ENCODE measurements around the gene ADAM23.

Gene ADAM23

GRCh38 chr2:206619011-206619410 lies 175.7 kb downstream of the ADAM23 start:
- Histone ChIP-seq H3K27ac (no peak overlapping the region), H3K4me3 (no peak overlapping the region)
- DNase-seq (ENCODE audit: low spot score), result no peak
- TF ChIP-seq CTCF (IDR thresholded peaks at IDR 0.05), result no peak

GRCh38 chr2:206626108-206626507 lies 182.8 kb downstream of the ADAM23 start:
- no peak overlapping the region for H3K4me3 ChIP-seq
- no peak overlapping the region for H3K27ac ChIP-seq
- DNase-seq (ENCODE audit: low spot score), result no peak
- no peak for TF ChIP-seq CTCF (IDR thresholded peaks at IDR 0.05)

GRCh38 chr2:206627632-206628031 lies 184.3 kb downstream of the ADAM23 start:
- DNase-seq (ENCODE audit: low spot score), result no peak
- no peak for TF ChIP-seq CTCF (IDR thresholded peaks at IDR 0.05)
- no peak overlapping the region for H3K27ac ChIP-seq
- H3K4me3 ChIP-seq, result no peak overlapping the region

- Histone ChIP-seq H3K27ac (no peak overlapping the region), H3K4me3 (no peak overlapping the region)
- DNase-seq (ENCODE audit: low spot score), result no peak
- no peak for TF ChIP-seq CTCF (IDR thresholded peaks at IDR 0.05)
Observed at GRCh38 chr2:206631340-206631739, 188.0 kb downstream of the ADAM23 start.

GRCh38 chr2:206635015-206635414 lies 191.7 kb downstream of the ADAM23 start:
- TF ChIP-seq CTCF (IDR thresholded peaks at IDR 0.05), result no peak
- Histone ChIP-seq H3K27ac (no peak overlapping the region), H3K4me3 (no peak overlapping the region)
- no peak for DNase-seq (ENCODE audit: low spot score)

GRCh38 chr2:206639636-206640035 lies 196.3 kb downstream of the ADAM23 start:
- Histone ChIP-seq H3K4me3 (no peak overlapping the region), H3K27ac (no peak overlapping the region)
- TF ChIP-seq CTCF (IDR thresholded peaks at IDR 0.05), result no peak
- no peak for DNase-seq (ENCODE audit: low spot score)

GRCh38 chr2:206641226-206641625 lies 197.9 kb downstream of the ADAM23 start:
- no peak for TF ChIP-seq CTCF (IDR thresholded peaks at IDR 0.05)
- no peak overlapping the region for H3K27ac ChIP-seq
- DNase-seq (ENCODE audit: low spot score), result no peak
- no peak overlapping the region for H3K4me3 ChIP-seq

All from coronary artery (tissue), 2 donors.